Natural killer cell (primary cell): Measurements from ENCODE around the gene S100A5. TPM values are rescaled to one million over a fixed set of nuclear protein-coding genes. Genes with fewer than 3 reads are reported as not detected.
"Not testable (repeated sequence)": the region's sequence is repeated elsewhere in the genome, so short reads cannot be mapped to it uniquely, and the experiment has no call there.

Source experiments
- ATAC-seq, 3 donors: fragments of 150-1000 bp in 2 of 3; fragments of 200-7000 bp in 1 of 3; cut with Tn5 transposase; 1 replicate in 1 of 3; 2 replicates in 2 of 3; pipeline ENCODE4 v1.10.0; 2021; ENCODE audit warnings: mild to moderate bottlenecking in 2 of 3, moderate library complexity in 2 of 3
- DNase-seq, 2 donors: peaks; one replicate each; pipeline versions ENCODE4 v3.0.0 to v3.0.0-alpha.2; 2013 to 2021; ENCODE audit warnings: mixed read lengths in 1 of 2
- H3K27ac ChIP-seq: one replicate; pipeline ENCODE4 v1.5.1; 2013; ENCODE audit warnings: mild to moderate bottlenecking, low read length
- H3K27me3 ChIP-seq: one replicate; pipeline ENCODE4 v1.6.1; 2013; ENCODE audit warnings: low read length; ENCODE audit not compliant: control insufficient read depth, insufficient read depth
- H3K36me3 ChIP-seq: one replicate; pipeline ENCODE4 v1.6.1; 2013; ENCODE audit warnings: low read length; ENCODE audit not compliant: control insufficient read depth, insufficient read depth
- H3K4me1 ChIP-seq: one replicate; pipeline ENCODE4 v1.6.1; 2013; ENCODE audit warnings: low read length; ENCODE audit not compliant: control insufficient read depth, insufficient read depth
- H3K4me3 ChIP-seq: one replicate; pipeline ENCODE4 v1.5.1; 2013; ENCODE audit warnings: low read length
- H3K9me3 ChIP-seq: one replicate; pipeline ENCODE4 v1.6.1; 2013; ENCODE audit warnings: low read length; ENCODE audit not compliant: control insufficient read depth, insufficient read depth
- H3K27ac Mint-ChIP-seq, 2 donors: one replicate each; pipeline ENCODE4 v1.8.0; 2022; ENCODE audit warnings: mild to moderate bottlenecking in 2 of 2, mixed read lengths in 2 of 2, moderate library complexity in 1 of 2
- H3K27me3 Mint-ChIP-seq, 2 donors: one replicate each; pipeline ENCODE4 v1.8.0; 2022; ENCODE audit warnings: low read depth in 2 of 2, mixed read lengths in 2 of 2
- H3K36me3 Mint-ChIP-seq: one replicate; pipeline ENCODE4 v1.8.0; 2022; ENCODE audit warnings: mixed read lengths
- H3K4me1 Mint-ChIP-seq, 2 donors: one replicate each; pipeline ENCODE4 v1.8.0; 2022; ENCODE audit warnings: mixed read lengths in 2 of 2
- H3K4me3 Mint-ChIP-seq: one replicate; pipeline ENCODE4 v1.8.0; 2022; ENCODE audit warnings: mild to moderate bottlenecking, moderate library complexity, mixed read lengths
- H3K9me3 Mint-ChIP-seq, 2 donors: one replicate each; pipeline ENCODE4 v1.8.0; 2022; ENCODE audit warnings: mixed read lengths in 2 of 2
- CTCF ChIP-seq: fragments of 200-600 bp; IDR thresholded peaks from one replicate; pipeline ENCODE4 v1.8.0; 2022; ENCODE audit warnings: antibody characterized with exemption
- WGBS: methylation state at CpG from one replicate; pipeline ENCODE4 v1.1.7; 2013; ENCODE audit warnings: missing lambda C conversion rate; ENCODE audit not compliant: insufficient coverage; 5-methylcytosine and 5-hydroxymethylcytosine counted together
- intact Hi-C: fragments of 100-400 bp; cut with micrococcal nuclease; formaldehyde crosslinking; loops from one replicate; pipeline ENCODE4 v1.14.2; 2022
- total RNA-seq, 4 donors: library from RNA; stranded (reverse); fragments of 120-200 nt in 1 of 4; gene quantifications; one replicate each; pipeline versions ENCODE4 v1.2.3 to v1.2.4, GENCODE V29; 2013 to 2022

S100A5 gene
- total RNA-seq, 3 donors from 2014 or later (not counting 1 experiment from before 2014, with no cell fraction given), result not detected

DNA sequence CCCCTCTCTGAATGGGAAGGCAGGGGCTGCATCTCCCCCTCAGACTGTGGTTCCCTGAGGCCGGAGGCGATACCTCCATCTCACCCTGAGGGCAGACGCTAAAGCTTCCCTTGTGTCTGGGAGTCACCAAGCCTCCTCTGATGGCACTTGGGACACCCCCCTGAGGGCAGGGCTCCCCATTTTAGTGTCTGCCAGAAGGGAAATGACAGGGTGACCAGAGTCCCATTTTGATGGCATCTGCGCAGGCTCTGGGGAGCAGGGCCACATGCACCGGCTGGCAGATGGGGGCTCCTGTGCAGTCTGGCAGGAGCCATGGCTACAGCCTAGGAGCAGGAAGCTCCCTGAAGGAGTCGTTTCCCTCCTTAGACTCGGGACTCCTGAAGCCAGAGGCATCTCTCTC is 23.3 kb upstream of the S100A5 start:
- ATAC-seq (no peak), DNase-seq (no peak)
- no peaks in the 10 kb centered on the region for H3K36me3 Mint-ChIP-seq
- H3K4me3 ChIP-seq, result no peak overlapping the region
- no peak overlapping the region for H3K27ac Mint-ChIP-seq
- no peaks in the 10 kb centered on the region for H3K27me3 ChIP-seq
- H3K27me3 Mint-ChIP-seq, result no peaks in the 10 kb centered on the region
- TF ChIP-seq CTCF, result no peak
- H3K9me3 ChIP-seq, result no peaks in the 10 kb centered on the region
- 94% methylated on average over 7 of the region's 7 CpGs for WGBS
- no peaks in the 10 kb centered on the region for H3K9me3 Mint-ChIP-seq
- peaks cover 37% of the 10 kb centered on the region for H3K4me1 ChIP-seq
- no peak overlapping the region for H3K27ac ChIP-seq
- intact Hi-C loops, result no loop called here
- H3K4me3 Mint-ChIP-seq, result no peak overlapping the region
- peaks cover 25 to 34% of the 10 kb centered on the region in 2 donors for H3K4me1 Mint-ChIP-seq
- no peaks in the 10 kb centered on the region for H3K36me3 ChIP-seq

DNA sequence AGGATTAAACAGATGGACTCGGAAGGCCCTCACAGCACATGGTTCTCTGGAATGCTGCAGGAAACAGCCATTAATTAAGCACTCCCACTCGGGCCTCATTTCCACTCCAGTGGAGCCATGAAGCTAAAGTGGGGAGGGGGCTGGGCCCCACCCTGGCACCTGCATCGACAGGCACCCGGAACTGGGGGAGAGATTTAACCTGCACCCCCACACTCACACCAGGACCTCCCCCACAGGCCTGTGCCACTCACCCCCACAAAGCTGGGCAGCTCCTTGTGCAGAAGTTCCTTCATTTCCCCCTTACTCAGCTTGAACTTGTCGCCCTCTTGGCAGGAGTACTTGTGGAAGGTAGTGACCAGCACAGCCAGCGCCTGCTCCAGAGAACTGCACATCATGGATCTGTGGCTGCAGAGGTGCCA is 22.8 kb upstream of the S100A5 start:
- Mint-ChIP-seq H3K4me1 (peaks cover 21 to 30% of the 10 kb centered on the region in 2 donors), H3K36me3 (no peaks in the 10 kb centered on the region), H3K27ac (no peak overlapping the region), H3K4me3 (no peak overlapping the region), H3K27me3 (no peaks in the 10 kb centered on the region), H3K9me3 (no peaks in the 10 kb centered on the region)
- DNase-seq (no peak), ATAC-seq (no peak)
- no peak overlapping the region for H3K4me3 ChIP-seq
- H3K9me3 ChIP-seq, result no peaks in the 10 kb centered on the region
- no peaks in the 10 kb centered on the region for H3K27me3 ChIP-seq
- no peaks in the 10 kb centered on the region for H3K36me3 ChIP-seq
- H3K4me1 ChIP-seq, result peaks cover 34% of the 10 kb centered on the region
- no peak overlapping the region for H3K27ac ChIP-seq
- 94% methylated on average over 5 of the region's 6 CpGs for whole genome bisulfite sequencing
- TF ChIP-seq CTCF, result no peak
- intact Hi-C loops, result no loop called here

GRCh38 chr1:153562021-153562420 is 21.3 kb upstream of the S100A5 start:
- intact Hi-C loops, H3K27me3 Mint-ChIP-seq, DNase-seq, H3K27me3 ChIP-seq, H3K4me3 Mint-ChIP-seq, H3K36me3 Mint-ChIP-seq, H3K27ac Mint-ChIP-seq, H3K27ac ChIP-seq, ATAC-seq, H3K4me3 ChIP-seq, H3K9me3 ChIP-seq, H3K9me3 Mint-ChIP-seq, H3K36me3 ChIP-seq: not testable (repeated sequence)
- WGBS, result 92% methylated on average over 3 of the region's 3 CpGs
- H3K4me1 Mint-ChIP-seq, result peaks cover 12 to 20% of the 10 kb centered on the region in 2 donors
- H3K4me1 ChIP-seq, result peaks cover 19% of the 10 kb centered on the region

- H3K9me3 Mint-ChIP-seq, result no peaks in the 10 kb centered on the region
- no peaks in the 10 kb centered on the region for H3K9me3 ChIP-seq
- no peaks in the 10 kb centered on the region for H3K27me3 ChIP-seq
- H3K4me1 Mint-ChIP-seq, result peaks cover 8 to 15% of the 10 kb centered on the region in 2 donors
- H3K36me3 Mint-ChIP-seq, result no peaks in the 10 kb centered on the region
- H3K27ac ChIP-seq, result no peak overlapping the region
- ATAC-seq (no peak), DNase-seq (no peak)
- no peaks in the 10 kb centered on the region for H3K36me3 ChIP-seq
- WGBS, result 94% methylated on average over 3 of the region's 3 CpGs
- no peak for TF ChIP-seq CTCF
- H3K27ac Mint-ChIP-seq, result no peak overlapping the region
- intact Hi-C loops, result no loop called here
- H3K27me3 Mint-ChIP-seq, result no peaks in the 10 kb centered on the region
- no peak overlapping the region for H3K4me3 ChIP-seq
- H3K4me3 Mint-ChIP-seq, result no peak overlapping the region
- peaks cover 14% of the 10 kb centered on the region for H3K4me1 ChIP-seq
Observed at GRCh38 chr1:153561466-153561985, 20.8 kb upstream of the S100A5 start.
